GM18519 (cell line): ENCODE data around the gene GRK3.
"Not testable (repeated sequence)": the region's sequence is repeated elsewhere in the genome, so short reads cannot be mapped to it uniquely, and the experiment has no call there.

Experiments used
- ATAC-seq: cut with Tn5 transposase; IDR thresholded peaks from one replicate; pipeline ENCODE4 v1.9.1; 2021; ENCODE audit warnings: mild to moderate bottlenecking, moderate library complexity; ENCODE audit not compliant: unreplicated experiment, low FRiP score

Gene GRK3

DNA sequence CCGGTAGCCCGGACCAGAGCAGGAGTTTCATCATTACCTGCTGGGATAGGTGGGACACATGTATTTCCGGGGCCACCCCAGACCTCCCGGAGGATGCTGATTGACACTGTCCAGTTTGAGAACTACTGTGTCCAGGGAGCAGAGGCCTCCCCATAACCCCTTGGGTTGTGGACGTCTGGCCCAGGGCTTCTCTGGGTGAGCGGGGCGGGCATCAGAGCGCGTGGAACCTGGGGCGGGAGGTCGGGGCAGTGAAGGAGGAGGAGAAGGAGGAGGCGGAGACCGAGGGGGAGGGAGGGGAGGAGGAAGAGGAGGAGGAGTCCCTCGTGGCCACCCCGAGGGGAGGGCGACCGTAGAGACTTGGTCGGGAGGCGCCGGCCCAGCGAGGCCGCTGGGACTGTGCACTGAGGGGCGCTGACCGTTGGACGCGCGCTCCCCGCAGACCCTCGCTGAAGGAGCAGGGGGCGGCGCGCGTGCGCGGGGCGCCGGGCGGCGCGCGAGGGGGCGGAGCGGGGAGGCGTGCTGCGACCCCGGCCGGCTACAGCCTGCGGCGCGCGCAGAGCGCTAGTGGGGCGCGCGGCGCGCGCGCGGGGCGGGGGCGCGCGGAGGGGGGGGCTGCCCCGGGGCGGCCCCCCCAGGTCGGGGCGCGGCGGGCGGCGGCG lies at the start of gene GRK3:
Gene GRK3 (plus strand): TSS at position 356 of the 659 bp plus-strand sequence. CDS start 366 bp downstream, outside the sequence.
- ATAC-seq, result no peak

DNA sequence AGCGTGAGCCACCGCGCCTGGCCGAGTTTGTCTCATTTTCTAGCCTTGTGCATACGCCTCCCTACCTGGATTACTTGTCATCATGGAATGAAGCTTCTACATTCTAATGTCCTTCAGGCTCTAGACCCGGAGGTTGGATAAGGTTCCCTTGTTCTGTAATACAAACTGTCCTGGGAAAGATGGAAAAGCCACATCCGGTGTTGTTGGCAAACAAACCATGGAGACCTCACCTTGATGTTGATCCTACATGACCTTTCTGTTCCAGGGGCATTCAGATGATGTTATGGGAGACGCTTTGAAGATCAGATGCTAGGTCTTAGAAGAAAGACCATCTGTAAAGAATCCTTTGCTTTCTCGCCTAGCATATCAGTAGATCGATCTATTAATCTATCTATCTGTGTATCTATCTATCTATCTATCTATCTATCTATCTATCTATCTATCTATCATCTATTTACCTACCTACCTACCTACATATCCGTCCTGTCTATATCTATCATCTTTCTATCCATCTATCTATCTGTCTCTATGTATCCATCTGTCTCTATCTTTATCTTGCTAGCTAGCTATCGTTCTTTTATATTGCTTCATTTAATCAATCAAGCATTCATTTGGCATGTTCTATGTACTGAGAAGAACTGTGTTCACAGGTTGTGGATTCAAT lies 46.3 kb upstream of the GRK3 start:
- no peak for ATAC-seq

DNA sequence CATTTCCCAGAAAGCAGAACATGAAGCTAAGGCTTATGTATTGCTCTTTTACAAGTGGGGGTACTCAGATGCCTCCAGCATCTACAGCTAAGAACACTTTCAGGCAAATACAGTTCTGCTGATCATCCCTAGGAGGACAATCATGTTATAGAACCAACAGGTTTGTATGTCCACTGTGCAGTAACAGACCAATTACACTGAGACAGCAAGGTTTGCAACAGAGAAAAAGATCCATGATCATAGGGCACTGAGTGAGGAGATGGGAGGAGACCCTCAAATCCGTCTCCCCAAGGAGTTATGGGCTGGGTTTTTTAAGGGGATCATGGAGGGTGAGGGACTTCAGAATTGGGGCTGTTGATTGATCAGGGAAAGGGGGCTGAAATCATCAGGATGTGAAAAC lies 39.1 kb upstream of the GRK3 start:
- ATAC-seq, result no peak

DNA sequence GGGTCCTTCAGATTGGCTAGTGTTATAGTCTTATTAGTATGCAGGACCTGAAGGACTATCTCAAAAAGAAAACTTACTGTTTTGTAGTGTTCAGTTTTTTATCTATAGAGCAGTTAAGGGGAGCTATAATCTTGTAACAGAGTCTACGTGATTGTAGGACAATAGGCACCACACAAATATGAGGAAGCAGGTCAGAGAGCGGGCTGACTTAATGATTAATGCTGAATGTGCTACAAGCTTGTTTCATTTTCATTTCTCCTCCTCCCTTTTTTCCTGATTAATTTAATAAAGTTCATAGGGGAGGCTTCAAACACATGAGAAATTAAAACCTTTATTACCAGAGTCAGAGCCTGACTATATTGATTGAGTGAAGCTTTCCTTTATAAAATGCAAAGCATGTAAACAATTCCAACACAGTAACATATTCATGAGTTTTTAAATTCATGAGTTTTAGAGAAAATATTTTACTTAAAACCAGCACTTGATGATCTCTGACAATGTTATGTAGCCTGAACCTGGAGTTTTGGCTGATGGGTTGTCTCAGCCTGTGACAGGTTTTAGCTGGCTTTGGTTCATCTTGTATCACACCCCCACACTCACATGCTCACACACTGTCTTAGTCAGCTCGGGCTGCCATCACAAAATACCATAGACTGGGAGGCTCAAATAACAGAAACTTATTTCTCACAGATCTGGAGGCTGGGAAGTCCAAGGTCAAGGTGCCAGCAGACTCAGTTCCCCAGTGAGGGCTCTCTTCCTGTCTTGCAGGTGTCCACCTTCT lies 38.5 kb upstream of the GRK3 start:
- ATAC-seq, result not testable (repeated sequence)

DNA sequence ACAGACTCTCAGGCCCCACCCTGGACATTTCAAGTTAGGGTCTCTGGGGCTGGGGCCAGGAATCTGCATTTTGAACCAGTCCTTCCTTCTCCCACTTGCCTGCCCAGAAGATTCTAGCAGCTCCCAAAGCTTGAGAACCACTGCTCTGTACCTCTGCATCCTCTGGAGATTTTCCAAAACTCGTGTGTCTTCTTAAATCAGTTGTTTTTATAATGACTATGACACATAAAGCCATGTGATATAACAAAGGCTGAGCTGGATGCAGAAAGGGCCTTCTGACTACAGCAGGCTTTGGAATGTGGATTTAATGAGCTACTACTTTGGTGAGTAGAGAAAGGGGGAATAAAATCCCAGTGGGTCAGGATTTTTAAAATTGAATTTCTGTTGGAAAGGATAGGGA lies 37.5 kb upstream of the GRK3 start:
- ATAC-seq, result not testable (repeated sequence)

DNA sequence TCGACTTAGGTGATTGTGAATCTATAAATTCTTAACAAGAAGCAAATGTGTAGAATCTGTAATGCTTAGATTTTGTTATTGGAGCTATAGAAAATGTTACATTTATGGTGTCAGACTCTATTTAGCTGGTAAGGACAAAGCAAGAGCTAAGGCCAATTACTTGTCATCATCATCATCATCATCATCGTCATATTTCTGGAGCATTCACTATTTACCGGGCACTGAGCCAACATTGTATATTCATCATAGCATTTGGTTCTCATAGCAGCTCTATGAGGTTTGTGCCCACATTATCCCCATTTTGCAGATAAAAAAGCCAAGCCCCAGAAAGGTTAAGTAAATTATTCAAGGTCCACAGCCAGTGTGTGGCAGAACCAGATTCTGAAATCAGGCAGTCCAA lies 36.4 kb upstream of the GRK3 start:
- ATAC-seq, result not testable (repeated sequence)

DNA sequence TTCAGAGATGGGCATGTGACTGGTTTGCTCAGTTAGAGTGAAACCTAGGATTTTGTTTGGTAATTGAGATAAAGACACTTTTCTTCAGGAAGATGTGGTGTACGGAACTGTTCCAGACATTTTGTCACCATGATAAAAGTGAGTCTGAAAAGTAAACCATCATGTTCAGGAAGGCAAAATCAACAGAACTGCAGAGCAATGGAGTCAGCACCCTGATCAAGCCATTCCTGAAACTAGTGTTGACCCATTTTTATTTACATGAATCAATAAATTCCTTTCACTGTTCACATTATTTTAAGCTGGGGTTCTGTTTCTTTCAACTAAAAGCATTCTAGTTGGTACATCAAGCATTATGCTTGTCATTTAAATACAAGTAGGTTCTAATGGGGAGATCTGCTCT lies 35.4 kb upstream of the GRK3 start:
- not testable (repeated sequence) for ATAC-seq

DNA sequence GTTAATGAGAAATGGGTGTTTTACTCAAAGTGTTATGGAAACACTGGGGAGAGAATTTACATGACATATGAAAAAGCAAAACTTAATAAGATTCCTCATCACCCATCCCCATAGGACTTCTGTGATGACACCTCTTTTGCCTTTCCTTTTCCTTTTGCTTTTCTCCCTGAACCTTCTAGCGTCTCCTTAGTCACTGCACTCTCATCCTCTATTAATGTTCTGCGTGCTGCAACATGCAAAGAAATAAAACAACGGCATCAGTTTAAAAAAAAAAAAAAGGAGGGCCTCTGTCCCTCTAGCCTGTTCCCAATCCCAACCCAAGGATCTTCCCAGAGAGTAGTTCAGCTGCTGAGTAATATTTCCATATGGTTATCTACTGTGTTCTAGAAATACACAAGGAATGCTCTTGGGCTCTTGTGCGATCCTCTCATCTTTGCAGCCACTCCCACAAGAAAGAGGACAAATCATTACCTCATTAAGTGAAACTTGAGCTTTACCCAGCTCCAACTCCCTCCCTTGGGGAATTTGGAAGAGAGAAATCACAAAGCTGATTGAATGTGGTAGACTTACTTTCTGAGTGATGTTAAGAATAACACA lies 34.8 kb upstream of the GRK3 start:
- ATAC-seq, result not testable (repeated sequence)

DNA sequence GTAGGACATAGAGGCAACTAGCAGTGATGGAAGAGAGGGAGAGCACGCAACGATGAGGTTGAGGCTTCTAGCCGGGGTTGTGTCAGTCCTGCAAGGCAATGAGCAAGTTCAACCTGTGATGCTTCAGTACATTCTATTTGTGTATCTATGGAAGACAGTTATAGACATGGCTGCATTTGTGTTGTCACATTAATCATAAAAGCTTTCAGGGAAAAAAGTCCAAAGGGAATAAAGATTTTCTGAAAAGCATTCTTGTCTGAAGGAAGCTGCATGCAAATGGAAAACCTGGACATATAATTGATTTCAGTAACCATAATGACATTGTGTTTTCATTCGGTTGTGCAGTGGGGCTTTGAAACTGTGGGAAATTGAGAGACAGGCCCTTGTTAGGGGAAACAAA lies 32.8 kb upstream of the GRK3 start:
- not testable (repeated sequence) for ATAC-seq

DNA sequence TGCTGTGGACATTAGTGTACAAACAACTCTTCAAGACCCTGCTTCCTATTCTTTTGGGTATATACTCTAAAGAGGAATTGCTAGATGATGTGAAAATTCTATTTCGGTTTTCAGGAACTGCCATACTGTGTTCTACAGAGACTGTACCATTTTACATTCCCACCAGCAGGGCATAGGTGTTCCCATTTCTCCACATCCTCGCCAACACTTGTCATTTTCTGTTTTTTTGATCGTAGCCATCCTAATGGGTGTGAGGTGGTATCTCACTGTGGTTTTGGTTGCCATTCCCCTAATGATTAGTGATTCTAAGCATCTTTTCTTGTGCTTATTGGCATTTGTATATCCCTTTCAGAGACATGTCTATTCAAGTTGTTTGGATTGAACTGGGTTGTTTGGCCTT lies 29.8 kb upstream of the GRK3 start:
- no peak for ATAC-seq

DNA sequence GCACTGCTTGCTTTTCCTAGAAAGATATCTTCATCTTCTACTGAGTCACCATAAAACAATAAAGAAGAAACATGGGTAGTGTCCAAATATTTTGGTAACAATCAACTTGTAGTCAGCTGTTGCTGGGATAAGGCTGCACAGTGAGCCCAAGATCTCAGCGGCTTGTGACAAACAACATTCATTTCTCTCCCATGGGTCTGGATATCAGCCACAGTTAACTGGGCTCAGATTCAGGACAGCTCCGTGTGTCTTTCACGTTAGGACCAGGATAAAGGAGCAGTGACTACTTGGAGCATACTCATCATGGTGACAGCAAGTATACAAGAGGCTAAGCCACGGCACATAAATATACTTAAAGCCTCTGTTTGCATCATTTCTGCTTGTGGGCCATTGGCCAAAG lies 27.9 kb upstream of the GRK3 start:
- ATAC-seq, result no peak

DNA sequence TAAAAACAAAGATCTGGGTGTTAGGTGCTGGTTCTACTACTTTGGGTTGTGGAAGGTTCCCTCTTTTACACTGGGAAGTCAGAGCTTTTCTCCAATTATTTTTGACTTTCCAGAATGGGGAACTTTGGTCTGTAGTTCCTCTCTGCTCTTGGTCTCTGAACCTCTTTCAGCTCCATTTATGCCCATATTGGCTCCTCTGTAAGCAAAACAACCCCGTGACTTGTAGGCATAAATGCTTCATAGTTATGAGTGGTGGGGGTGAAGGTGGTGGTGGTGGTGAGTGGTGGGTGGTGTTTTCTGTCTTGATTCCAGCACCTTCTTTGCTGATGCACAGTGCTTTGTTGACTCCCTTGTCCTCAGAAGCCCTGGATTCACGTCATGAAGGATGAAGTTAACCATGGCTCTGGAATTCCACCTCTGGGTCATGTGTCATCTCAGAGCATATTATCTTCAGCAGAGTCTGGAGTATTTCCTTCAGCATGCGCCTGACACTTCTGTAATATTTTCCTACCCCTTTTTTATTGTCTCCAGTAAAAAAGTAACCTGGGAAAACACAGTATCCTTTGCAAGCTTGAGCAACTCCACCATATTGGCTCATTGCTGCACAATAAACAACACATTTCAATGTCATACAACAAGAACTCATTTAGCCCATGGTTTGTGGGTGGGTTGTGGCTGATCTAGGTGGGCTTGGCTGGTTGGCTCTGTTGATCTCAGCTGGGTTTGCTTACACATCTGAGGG lies 24.1 kb upstream of the GRK3 start:
- ATAC-seq, result no peak

DNA sequence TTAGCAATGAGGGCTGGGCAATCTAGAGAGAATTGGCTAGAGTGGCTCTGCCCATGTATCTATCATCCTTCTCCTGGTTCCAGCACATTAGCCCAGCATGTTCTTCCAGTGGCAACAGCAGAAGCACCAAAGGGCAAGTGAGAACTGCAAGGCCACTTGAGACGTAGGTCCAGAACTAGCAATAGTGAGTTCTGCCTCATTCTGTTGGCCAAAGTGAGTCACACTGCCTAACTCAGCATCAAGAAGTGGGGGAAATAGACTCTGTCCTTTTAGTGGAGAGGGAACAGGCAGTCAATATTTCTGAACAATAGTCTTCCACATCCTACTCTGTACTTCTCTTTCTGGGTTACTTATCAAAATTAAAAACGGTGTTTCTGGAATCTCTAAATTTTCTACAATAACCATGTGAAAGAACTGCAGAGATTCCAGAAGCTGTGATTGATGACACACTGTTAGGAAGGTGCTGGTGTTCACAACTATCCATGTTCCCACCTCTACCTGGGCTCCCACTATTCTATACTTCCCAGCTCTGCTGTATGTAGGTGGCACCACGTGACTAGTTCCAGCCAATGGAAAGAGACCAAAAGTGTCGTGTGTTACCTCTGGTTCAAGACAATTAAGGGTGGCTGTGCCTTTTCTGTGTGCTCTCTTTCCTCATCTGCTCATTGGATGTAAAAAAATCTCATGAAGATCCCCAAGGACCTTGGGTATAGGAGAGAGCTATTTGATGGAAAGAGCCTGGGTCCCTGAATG lies 23.4 kb upstream of the GRK3 start:
- no peak for ATAC-seq

DNA sequence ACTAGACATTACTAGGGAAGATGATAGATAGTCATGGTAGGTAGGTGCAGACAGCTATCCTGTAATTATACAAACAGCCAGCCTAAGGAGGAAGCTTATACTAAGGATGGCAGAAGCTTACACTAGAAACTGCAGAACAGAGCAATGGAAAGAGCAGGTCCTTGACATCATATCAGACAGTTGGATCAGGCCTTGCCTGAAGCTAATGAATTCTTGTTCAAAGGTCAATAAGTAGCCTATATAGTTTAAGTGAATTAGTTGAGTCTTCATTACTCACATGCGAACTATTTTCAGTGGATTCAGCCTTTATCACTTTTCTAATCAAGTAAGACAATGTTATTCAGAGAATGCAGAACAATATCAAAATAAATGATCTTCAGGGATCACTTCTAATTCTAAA lies 22.3 kb upstream of the GRK3 start:
- ATAC-seq, result no peak

DNA sequence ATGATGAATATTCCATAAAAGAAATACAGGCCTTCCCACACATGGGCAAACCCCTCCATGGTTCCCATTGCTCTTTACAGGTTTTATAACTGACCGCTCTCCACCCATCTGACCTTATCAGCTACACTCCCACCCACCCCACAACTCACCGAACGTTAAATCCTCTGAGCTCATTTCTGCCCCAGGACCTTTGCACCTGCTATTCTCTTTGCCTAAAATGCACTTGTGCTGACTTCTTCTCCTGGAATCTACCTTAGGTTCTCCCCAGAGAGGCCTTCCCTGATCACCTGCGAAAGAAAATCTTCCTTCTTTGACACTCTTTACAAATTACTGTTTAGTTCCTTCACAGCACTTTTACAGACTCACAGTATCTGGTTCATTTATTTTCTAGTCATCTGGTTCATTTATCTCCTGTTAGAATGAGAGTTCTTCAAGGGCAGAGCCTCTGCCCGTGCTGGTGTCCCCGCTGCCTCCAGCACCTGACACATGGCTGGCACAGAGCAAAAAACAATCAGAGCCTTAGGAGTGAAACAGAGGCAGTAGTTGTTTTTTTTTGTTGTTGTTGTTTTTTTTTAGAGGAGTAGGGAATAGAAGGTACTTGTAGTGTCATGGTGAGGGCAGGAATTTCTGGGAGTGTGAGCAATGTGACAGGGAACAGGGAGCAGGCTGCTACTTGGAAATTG lies 21.6 kb upstream of the GRK3 start:
- no peak for ATAC-seq

DNA sequence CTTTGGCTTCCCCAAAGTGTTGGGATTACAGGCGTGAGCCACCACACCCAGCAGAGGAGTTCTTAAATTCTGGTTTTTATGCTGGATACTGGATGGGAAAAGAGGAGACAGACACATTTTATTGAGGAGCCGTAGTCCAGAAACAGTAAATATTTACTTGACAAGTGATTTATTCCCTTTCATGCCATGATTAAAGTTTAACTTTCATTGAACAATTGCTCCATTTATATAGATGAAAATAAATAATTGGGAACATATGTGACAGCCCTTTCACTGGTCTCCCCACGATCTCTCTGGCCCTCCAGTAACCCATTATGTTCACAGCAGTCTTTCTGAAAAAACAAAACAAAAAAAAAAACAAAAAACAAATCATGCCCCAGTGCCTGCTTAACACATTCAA lies 19.3 kb upstream of the GRK3 start:
- no peak for ATAC-seq

DNA sequence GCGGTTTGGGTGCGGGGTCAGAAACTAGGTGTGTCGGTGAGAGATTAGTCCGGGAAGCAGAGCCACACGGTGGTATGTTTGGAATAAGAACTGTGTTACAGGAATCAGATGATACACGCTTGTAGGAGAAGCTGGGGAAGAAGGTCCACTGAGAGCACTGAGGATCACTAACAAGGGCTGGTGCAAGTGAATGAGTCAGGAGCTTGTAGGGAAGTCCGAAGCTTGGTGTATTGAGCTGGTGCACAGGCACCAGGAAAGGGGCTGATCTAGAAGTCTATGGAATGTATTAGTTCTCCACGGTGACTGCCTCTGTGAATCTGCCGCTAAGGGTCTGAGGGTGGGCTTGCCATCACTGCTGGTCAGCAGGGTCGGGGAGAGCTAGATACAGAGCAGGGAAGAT lies 18.8 kb upstream of the GRK3 start:
- no peak for ATAC-seq

DNA sequence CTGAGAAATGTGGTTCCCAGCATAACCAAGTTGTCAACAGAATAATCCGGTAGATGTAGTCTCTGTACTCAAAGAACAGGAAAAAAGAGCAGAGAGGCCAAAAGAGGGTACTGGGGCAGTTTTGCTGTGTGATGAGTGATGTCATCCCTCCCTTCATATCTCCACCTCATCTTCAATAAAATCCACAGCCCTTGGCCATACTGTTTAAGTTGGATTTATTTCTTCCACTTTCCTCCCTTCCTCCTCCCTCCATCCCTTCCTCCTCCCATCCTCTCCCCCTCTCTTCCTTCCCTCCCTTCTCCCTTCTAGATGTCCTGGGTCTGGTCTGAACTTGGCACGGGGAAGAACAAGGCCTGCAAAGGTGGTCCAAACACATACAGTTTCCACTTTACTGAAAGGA lies 18.2 kb upstream of the GRK3 start:
- ATAC-seq, result no peak

DNA sequence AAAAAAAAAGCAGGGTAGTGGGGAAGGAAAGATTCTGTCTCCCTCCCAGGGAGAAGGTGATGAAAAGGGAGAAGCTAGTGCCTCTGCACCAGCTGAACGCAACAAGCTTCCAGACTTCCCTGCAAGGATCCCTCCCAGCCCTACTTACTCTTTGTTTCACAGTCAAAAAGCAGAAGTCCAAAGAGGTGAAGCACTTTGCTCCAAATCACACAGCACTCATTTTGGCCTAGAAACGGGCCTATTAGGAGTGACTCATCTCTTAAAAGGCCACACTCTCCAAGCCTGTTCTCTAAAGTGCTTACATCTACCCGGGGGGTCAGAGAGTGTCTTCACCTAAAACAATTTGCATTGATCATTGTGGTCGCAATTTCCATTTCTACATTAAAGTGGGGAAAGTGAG lies 17.7 kb upstream of the GRK3 start:
- ATAC-seq, result no peak
